ENCODE measurements around the gene BNC2.

DNA sequence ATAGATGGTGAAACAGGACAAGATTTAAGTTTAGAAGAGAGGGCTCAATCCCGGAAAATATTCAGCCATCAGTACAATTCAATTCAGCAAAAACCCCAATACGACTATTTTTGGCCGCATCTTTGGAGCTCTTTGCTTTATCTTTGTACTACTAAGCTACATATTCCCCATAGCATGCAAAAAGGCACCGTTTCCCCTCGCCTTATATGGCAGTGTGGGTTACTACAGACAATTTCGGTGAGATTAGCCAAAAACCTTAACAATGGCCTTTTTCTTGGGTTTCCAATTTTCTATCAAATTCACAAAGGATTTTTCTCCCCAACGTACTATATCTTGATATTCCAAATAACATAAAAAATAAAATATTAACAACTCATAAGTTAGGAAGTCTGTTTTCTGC, 382.6 kb downstream of the BNC2 start:
- TF ChIP-seq EZH2 (IDR thresholded peaks at IDR 0.05; ENCODE audit: low read length, unreplicated experiment) (no peak), EZH2phosphoT487 (IDR thresholded peaks at IDR 0.05; ENCODE audit: borderline replicate concordance, low read length) (no peak)
- TF ChIP-seq, protein P1, sequence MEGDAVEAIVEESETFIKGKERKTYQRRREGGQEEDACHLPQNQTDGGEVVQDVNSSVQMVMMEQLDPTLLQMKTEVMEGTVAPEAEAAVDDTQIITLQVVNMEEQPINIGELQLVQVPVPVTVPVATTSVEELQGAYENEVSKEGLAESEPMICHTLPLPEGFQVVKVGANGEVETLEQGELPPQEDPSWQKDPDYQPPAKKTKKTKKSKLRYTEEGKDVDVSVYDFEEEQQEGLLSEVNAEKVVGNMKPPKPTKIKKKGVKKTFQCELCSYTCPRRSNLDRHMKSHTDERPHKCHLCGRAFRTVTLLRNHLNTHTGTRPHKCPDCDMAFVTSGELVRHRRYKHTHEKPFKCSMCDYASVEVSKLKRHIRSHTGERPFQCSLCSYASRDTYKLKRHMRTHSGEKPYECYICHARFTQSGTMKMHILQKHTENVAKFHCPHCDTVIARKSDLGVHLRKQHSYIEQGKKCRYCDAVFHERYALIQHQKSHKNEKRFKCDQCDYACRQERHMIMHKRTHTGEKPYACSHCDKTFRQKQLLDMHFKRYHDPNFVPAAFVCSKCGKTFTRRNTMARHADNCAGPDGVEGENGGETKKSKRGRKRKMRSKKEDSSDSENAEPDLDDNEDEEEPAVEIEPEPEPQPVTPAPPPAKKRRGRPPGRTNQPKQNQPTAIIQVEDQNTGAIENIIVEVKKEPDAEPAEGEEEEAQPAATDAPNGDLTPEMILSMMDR (conservative IDR thresholded peaks at IDR 0.05; ENCODE audit: low read depth, low read length): no peak
